GM19467 (cell line): ENCODE data around the gene TBC1D10B.

Experiments used
- ATAC-seq: cut with Tn5 transposase; IDR thresholded peaks from one replicate; pipeline ENCODE4 v1.9.1; 2021; ENCODE audit warnings: mild to moderate bottlenecking, moderate library complexity; ENCODE audit not compliant: unreplicated experiment

Gene TBC1D10B

DNA sequence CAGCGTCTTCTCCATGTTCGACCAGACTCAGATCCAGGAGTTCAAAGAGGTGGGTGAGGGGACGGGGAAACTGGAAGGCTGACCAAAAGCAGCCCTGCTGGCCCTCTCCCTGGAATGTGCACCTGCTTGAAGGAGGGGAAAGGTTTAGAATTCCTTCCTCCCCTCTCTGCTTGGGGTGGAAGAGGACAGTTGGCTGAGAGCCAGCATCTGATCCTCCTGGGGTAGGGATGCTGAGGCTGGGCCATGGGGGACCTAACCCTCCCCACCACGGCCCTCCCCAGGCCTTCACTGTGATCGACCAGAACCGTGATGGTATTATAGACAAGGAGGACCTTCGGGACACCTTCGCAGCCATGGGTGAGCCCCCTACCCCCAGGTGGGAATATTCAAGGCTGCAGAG lies 5.6 kb upstream of the TBC1D10B start:
- ATAC-seq = no peak

DNA sequence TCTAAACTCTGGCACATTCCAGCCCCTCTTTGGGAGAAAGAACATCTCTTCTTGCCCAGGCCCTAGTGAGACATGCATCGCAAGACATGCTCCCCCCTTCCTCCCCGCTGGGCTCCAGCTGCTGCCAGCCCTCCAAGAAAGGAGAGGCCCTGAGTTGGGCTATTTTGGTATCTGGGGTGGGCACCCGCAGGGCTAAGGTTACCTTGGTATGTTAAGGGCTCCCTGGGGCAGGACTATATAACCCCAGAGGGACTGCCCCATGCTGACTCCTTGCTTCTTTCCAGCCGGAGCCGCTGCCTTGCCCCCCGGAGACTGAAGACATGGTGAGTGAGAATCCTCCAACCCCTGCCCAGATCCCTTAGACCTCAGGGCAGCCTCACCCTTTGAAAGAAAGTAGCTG lies 4.2 kb upstream of the TBC1D10B start, which contains the start of gene MYL11:
Gene MYL11, plus strand, starts transcription at position 265 of the 400 bp plus-strand sequence. Its CDS starts 56 bp downstream, at position 321.
- ATAC-seq = no peak

DNA sequence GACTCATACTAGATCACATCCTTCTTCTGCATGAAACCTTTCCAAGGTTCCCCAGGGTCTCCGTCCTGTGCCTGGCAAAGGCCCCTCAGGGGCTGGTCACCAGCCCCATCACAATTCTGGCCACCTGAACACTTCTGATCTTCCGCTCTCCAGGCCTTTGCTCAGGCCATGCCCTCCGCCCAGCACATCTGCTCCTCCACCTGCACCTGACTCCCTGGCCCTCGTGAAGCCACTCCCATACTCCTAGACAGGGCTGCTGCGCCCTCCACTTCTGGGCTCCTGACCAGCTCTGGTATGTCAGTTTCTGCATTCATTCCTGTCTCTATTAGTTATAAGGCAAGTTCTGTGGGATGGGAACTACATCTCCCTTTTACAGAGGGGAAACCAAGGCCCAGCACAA lies 2.4 kb upstream of the TBC1D10B start:
- ATAC-seq = no peak

GRCh38 chr16:30372038-30372712 lies 1.9 kb upstream of the TBC1D10B start:
- ATAC-seq = no peak

DNA sequence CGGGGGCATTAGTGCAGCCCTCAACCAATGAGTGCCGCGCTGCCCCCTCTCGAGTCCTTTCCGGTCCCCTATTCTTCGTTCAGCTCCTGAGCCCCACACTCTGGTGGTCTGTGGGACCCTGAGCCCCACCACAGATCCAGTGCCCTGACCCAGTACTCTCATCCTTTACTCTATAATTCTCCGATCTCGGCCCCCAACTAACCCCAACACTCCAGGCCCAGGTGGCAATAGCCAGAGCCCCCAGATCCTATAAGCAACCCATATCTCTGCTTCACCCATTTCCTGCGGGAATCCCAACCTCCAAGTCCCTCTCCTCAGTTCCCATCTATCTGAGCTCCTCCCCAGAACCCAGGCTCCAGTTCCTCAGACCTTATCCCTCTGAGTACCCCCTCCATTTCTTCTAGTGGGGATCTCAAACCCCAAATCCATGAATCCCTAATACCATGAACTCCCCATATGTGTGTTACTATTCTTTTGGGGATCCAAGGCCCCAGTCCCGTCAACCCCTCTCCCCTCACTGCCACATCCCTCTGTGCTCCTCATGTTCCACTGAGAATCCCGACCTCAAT lies 1.0 kb upstream of the TBC1D10B start:
- no peak for ATAC-seq

DNA sequence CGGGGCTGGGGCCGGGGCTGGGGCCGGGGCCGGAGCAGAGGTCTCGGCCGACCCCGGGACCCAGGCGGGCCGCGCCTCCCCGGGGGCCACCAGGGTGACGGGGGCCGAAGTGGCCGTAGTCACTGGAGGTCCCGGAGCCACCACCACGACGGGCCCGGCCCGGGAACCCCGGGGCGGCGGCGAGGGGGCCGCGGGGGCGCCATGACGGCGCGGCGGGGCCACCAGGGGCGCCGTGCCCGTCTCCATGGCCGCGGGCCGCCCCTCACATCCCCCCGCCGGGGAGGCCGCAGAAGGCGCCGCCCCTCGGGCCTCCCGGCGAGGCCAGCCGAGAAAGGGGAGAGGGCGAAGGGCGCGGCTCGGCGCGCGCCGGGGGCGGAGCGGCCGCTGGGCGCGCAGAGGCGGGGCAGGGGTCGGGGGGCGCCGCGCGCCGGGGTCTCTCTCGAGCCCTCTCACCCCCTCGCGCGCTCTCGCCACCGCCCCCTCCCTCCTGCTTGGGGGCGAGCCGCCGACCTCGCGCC lies 297 bp downstream of the TBC1D10B start:
- ATAC-seq = peak; percentile 8

GRCh38 chr16:30369091-30369937 lies 980 bp downstream of the TBC1D10B start:
- ATAC-seq = no peak

DNA sequence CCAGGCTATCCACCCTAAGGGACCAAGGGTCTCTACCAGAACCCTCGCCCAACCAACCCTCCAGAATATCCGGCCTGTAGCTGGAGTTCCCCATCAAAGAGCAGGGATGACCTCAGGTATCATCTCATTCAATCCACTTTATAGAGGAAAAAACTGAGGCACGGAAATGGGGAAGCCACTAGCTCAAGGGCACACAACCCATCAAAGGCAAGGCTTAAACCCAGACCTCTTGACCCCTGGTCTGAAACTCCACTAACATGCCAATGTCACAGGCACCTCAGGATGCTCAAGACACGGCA lies 1.6 kb downstream of the TBC1D10B start:
- no peak for ATAC-seq

DNA sequence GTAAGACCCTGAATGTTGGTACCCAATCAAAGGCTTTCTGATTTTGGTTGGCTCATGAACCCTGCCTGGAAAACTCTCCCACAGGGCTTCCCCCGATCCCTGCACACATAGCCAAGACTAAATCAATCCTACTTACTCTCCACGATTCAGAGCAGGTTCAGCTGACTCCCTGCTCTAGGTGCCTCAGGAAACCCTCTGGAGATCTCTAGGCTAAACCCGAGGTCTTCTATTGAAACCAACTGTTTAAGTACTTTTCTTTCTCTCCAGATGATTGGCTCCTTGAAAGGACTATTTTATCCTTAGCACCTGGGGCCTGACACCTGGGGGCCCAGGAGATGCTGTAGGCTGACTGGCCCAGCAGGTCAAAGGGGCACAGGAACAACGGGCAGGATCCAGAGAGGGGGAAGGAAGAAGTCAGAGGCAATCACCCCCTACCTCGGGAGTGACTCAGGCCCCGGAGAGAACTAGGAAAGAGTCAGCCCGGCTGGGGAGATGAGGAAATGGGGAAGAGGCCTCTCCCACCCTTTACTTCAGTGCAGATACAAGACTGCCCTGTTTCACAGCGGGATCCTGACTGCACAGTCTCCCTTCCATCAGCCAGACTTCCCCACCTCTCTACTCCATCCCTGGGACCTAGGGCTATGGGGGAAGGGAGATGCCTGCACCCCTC lies 2.0 kb downstream of the TBC1D10B start:
- no peak for ATAC-seq

GRCh38 chr16:30367349-30368009 lies 2.8 kb downstream of the TBC1D10B start:
- no peak for ATAC-seq

DNA sequence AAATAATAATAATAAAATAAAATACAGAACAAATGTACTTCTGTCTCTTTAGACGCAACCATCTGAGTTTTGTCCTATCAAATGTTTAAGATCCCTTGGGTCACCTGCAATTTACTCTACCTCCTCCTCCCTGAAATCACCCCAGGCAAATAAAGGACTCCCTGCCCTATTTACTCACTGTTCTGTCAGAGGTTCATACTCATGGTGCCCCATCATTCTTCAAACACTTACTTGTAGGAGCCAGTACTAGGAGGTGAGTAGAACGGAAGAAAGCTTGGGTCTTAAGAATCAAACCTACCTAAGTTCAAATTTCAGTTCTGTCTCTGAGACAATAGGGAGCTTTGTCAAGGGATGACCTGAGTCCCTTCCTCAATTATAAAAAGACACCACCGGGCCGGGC lies 3.8 kb downstream of the TBC1D10B start:
- ATAC-seq = no peak

- no peak for ATAC-seq
Observed at GRCh38 chr16:30365200-30365599, 5.1 kb downstream of the TBC1D10B start.

- ATAC-seq = no peak
Observed at GRCh38 chr16:30361180-30361579, 9.1 kb downstream of the TBC1D10B start.

DNA sequence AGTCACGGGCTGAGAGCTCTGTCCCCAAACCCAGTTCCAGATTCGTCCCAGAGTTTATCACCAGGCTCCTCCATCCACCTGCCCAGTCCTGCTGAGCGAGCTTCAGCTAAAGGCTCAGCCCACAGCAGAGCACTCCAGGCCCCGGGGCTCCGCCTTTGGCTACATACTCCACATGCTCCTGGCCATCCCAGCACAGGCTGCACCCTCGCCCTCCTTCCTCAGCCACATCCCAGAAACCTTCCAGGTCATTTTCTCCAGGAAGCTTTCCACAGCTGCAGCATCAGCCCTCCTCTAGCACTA lies 10.5 kb downstream of the TBC1D10B start:
- no peak for ATAC-seq

- ATAC-seq = no peak
Observed at GRCh38 chr16:30358990-30359870, 11.1 kb downstream of the TBC1D10B start.

- ATAC-seq = no peak
Observed at GRCh38 chr16:30358577-30358936, 11.7 kb downstream of the TBC1D10B start.

GRCh38 chr16:30357715-30358576 lies 12.3 kb downstream of the TBC1D10B start:
- ATAC-seq = no peak

GRCh38 chr16:30357085-30357714 lies 13.1 kb downstream of the TBC1D10B start:
- no peak for ATAC-seq
